Activated CD4-positive, CD25-positive, alpha-beta regulatory T cell treated with anti-CD3 and anti-CD28 coated beads, Interleukin-2, amount 50 U/mL, for 72 hours (primary cell): ENCODE measurements around the gene PARD3B.

Experiments used
- DNase-seq: peaks from one replicate; pipeline ENCODE4 v3.0.0; 2021

The PARD3B gene

GRCh38 chr2:204715361-204715760 lies 170.1 kb downstream of the PARD3B start:
- no peak for DNase-seq

DNA sequence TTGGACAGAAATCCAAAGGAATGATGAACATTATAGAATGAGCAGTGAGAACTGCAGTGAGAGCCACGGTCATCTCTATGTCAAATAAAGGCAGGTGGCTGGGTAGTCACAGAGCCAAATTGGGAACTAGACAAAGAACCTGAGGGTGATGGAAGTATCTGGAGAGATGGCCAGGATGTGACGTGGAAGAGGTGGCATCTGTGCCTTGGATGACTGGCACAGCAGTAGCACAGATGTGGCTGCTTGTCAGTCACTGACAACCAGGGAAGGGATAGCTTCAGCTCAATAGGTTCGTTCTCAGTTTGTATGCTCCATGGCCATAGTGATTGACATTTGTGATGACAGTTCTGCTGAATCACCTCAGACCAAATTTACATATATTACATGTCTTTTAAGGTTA lies 172.3 kb downstream of the PARD3B start:
- no peak for DNase-seq

DNA sequence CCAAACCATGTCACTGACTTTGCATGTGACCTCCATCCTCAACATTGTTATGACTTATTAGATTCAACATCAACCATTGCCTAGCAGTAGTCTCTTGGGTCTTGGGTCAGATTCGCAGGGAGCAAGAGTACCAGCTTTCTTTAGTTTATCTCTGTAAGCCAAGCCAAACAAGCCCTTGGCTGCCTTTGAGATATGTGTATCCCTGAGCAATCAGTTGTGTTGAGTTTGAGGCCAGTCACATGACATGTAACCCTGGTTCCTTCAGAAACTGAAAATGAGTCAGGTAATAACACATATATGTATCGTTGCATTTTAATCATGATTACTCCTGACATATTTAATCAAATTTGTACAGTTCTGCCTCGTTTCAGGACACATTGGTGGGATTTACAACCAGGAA lies 173.3 kb downstream of the PARD3B start:
- no peak for DNase-seq

- DNase-seq = no peak
Observed at GRCh38 chr2:204720874-204721273, 175.6 kb downstream of the PARD3B start.

- no peak for DNase-seq
Observed at GRCh38 chr2:204722207-204722606, 176.9 kb downstream of the PARD3B start.

GRCh38 chr2:204722691-204723090 lies 177.4 kb downstream of the PARD3B start:
- DNase-seq = no peak

DNA sequence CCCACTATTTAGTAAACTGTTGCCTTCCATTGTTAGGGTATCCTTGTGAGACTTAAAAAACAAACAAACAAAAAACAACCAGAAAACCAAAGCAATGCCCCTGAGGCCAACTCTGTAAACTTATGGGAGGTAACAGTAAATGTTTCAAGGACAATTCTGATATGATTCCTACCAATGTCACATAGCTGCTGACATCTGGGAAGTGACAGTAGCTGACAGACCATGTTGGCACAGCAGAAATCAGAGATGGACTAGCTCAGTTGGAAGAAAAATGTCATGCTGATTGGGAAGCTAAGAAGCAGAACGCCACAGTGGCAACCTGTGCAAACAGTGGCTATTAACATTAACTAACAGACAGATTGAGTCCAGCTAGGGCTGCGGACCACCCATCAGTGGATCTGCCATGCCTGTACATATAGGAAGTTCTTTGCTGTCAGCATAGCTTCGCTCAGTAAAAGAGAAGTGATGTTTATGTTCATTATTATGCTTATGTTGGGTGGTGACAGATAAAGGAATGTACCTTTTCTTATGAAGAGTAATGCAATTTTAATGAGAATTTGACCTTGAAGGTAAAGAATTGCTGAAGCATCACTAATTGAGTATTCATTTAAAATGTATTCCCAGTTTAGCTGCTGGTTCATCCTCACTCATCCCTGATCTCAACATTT lies 180.6 kb downstream of the PARD3B start:
- no peak for DNase-seq

GRCh38 chr2:204726831-204727230 lies 181.6 kb downstream of the PARD3B start:
- no peak for DNase-seq

GRCh38 chr2:204727368-204727767 lies 182.1 kb downstream of the PARD3B start:
- DNase-seq = no peak

- DNase-seq = no peak
Observed at GRCh38 chr2:204730603-204731002, 185.3 kb downstream of the PARD3B start.

DNA sequence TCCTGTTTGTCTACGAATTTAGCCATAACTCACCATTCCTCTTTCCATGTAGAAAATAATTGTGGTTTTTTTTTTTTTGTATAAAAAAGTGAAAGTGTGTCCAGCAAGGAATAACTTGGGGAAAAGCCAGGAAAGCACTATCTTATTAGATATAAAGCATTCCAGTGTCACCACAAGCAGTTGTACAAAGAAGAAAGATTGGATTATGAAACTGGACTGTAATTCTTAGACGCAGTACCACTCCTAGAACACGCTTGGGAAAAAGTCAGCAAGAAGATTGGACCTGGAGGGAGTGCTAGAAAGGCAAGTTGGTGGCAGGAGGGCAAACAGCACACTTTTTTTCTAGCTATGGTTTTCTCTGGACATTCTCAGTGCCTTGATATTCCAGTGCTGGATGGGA lies 186.7 kb downstream of the PARD3B start:
- DNase-seq = no peak

DNA sequence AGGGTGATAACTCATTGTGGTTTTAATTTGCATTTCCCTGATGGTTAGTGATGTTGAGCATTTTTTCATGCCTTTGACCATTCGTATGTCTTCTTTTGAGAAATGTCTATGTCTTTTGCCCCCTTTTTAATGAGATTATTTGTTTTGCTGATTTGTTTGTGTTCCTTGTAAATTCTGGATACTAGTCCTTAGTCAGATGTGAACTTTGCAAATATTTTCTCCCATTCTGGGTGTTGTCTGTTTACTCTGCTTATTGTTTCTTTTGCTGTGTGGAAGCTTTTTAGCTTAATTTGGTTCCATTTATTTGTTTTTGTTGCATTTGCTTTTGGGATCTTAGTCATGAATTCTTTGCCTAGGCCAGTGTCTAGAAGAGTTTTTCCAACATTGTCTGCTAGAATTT lies 192.0 kb downstream of the PARD3B start:
- DNase-seq = no peak

GRCh38 chr2:204738721-204739120 lies 193.4 kb downstream of the PARD3B start:
- DNase-seq = no peak

GRCh38 chr2:204743393-204743960 lies 198.2 kb downstream of the PARD3B start:
- DNase-seq = no peak

DNA sequence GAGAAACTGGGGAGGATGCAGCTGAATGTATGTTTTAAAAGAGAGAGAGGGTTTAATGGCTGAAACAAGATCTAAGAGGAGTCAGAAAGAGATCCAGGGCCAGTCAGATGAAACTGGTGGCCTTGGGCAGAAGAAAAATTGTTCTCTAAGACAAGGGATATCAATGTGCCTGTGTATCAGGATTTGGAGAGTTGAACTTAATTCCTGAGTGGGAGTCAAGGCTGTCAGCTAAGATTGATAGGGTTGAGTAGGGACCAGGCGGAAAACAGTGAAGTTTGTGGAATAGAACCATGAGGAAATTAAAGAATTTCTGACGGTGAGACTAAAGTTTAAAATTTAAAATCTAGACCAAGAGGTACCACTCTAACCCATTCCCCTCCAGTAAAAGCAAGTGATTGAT lies 199.2 kb downstream of the PARD3B start:
- no peak for DNase-seq

GRCh38 chr2:204748286-204748685 lies 203.0 kb downstream of the PARD3B start:
- no peak for DNase-seq

GRCh38 chr2:204749319-204749718 lies 204.0 kb downstream of the PARD3B start:
- no peak for DNase-seq

DNA sequence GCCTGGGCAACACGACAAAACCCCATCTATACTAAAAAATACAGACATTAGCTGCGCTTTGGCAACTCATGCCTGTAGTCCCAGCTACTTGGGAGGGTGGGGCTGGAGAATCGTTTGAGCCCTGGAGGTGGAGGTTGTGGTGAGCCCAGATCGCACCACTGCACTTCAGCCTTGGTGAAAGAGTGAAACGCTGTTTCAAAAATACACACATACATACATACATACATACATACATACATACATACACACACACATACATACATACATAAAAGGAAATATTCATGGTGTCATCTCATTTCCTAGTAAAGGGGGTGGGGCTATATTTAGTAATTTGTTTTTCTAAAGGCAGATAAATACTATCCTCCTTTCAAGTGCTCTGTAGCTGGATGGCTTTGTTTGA lies 205.1 kb downstream of the PARD3B start:
- no peak for DNase-seq

- DNase-seq = no peak
Observed at GRCh38 chr2:204751472-204751871, 206.2 kb downstream of the PARD3B start.

GRCh38 chr2:204753841-204754240 lies 208.6 kb downstream of the PARD3B start:
- no peak for DNase-seq

DNA sequence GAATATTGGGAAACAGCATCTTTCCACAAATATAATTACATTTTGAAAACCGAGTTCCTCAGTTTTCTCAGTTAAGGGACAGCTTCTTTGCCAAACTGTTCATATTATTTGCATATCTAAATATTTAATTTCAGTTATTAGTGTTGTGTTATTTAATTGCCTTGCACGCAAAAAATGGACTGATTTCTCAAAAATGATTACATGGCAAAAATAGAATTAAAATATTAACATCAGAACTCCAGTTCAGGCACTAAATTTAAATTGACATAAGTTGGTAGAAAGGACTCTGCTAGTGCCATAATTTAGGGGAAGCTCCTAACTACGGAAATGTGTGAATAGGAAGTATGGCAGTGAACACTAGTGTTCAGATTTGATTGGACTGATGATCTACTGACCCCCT lies 209.6 kb downstream of the PARD3B start:
- no peak for DNase-seq

DNA sequence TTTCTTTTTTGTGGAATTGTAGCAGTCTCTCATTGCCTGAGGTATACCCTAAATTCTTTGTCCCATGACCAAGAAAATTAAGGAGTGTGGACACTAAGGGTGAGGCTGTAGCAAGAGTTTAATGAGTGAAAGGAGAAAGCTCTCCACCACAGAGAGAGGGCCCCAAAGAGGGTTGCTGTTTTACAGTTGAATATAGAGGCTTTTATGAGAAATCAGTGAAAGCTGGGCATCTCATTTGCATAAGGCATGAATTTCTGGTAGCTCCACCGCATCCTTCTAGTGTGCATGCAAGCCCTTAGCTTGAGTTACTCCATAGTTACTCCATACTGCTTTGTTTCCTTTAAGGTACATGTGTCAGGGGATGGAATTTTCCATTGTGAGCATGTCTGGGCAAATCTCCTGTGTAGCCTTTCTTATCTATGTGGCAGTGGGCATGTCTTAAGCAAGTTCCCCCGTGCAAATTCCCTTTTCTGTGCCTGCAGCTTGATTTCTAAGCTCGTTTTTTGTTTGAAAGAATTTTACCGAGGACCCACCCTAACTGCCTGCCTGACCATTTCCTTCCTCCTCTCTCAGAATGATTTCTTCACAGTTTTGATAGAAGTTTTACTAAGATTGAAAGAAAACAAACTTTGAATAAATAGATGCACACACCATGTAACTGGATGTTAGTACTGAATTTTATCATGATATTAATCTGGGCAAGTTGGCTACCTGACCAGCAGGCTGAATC lies 218.9 kb downstream of the PARD3B start:
- DNase-seq = no peak

DNA sequence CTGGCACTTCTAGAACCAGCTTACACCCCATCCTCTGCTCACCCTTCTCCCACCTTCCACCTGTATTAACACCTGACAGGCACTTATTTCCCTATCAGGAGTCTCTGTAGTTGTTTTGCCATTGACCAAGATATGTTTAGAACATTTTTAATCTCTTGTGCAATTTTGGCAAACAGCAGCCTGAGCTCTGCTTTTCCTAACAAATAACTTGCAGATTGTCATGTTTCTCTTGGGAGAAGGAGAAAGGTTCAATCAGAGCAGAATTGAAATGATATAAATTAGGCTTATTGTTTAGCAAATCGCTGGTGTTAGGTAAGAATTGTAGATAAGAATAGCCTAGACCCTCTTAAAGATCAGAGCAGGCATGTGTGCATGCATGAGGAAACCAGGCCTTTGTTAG lies 225.5 kb downstream of the PARD3B start:
- no peak for DNase-seq

- DNase-seq = no peak
Observed at GRCh38 chr2:204771721-204772120, 226.4 kb downstream of the PARD3B start.

GRCh38 chr2:204772546-204772945 lies 227.3 kb downstream of the PARD3B start:
- DNase-seq = no peak
